SK-N-SH treated with all-trans-retinoic acid at 6 μM for 48 hours (cell line): ENCODE data around the gene CREB3L2.
A peak's percentile ranks its signal among the peaks of the same experiment; 100 is the strongest.

ENCODE experiments used
- ATAC-seq: fragments of 200-7000 bp; cut with Tn5 transposase; 3 replicates; pipeline ENCODE4 v1.9.1; 2020; ENCODE audit warnings: mild to moderate bottlenecking, moderate library complexity
- BACH2 ChIP-seq: fragments of 250-450 bp; sonication (Bioruptor Pico); IDR thresholded peaks from 2 replicates; pipeline ENCODE4 v1.9.0; 2021; ENCODE audit warnings: mild to moderate bottlenecking, borderline replicate concordance
- ESRRG ChIP-seq: fragments of 250-450 bp; sonication (Bioruptor Pico); IDR thresholded peaks from 2 replicates; pipeline ENCODE4 v1.6.1; 2021; ENCODE audit warnings: mild to moderate bottlenecking
- GLIS3 ChIP-seq: fragments of 250-450 bp; sonication (Bioruptor Pico); IDR thresholded peaks from 2 replicates; pipeline ENCODE4 v1.5.0; 2020; ENCODE audit warnings: mild to moderate bottlenecking, moderate library complexity
- ISL1 ChIP-seq: fragments of 250-450 bp; sonication (Bioruptor Pico); IDR thresholded peaks from 2 replicates; pipeline ENCODE4 v2.1.2; 2022; ENCODE audit warnings: mild to moderate bottlenecking, moderate library complexity
- OSR1 ChIP-seq: fragments of 250-450 bp; sonication (Bioruptor Pico); IDR thresholded peaks from 2 replicates; pipeline ENCODE4 v1.8.0; 2022; ENCODE audit warnings: moderate library complexity, mild to moderate bottlenecking, inconsistent platforms
- PPARA ChIP-seq: fragments of 250-450 bp; sonication (Bioruptor Pico); IDR thresholded peaks from 2 replicates; pipeline ENCODE4 v1.5.0; 2020; ENCODE audit warnings: mild to moderate bottlenecking, borderline replicate concordance
- RARB ChIP-seq: fragments of 250-450 bp; sonication (Bioruptor Pico); IDR thresholded peaks from 2 replicates; pipeline ENCODE4 v1.8.0; 2021; ENCODE audit warnings: mild to moderate bottlenecking, moderate library complexity
- SNAI2 ChIP-seq: fragments of 250-450 bp; sonication (Bioruptor Pico); IDR thresholded peaks from 2 replicates; pipeline ENCODE4 v1.5.0; 2020; ENCODE audit warnings: mild to moderate bottlenecking, moderate library complexity
- TCF4 ChIP-seq: fragments of 250-450 bp; sonication (Bioruptor Pico); IDR thresholded peaks from 2 replicates; pipeline ENCODE4 v1.8.0; 2021; ENCODE audit warnings: mild to moderate bottlenecking, moderate library complexity, borderline replicate concordance
- TOX ChIP-seq: fragments of 250-450 bp; sonication (Bioruptor Pico); IDR thresholded peaks from 2 replicates; pipeline ENCODE4 v1.8.0; 2021; ENCODE audit warnings: mild to moderate bottlenecking, moderate library complexity, borderline replicate concordance
- ZFP3 ChIP-seq: fragments of 250-450 bp; sonication (Bioruptor Pico); IDR thresholded peaks from 2 replicates; pipeline ENCODE4 v1.5.0; 2020; ENCODE audit warnings: mild to moderate bottlenecking, moderate library complexity
- ZFP30 ChIP-seq: fragments of 450-650 bp; formaldehyde crosslinking; IDR thresholded peaks from 2 replicates; pipeline ENCODE4 v1.5.0; 2022; ENCODE audit warnings: mild to moderate bottlenecking, moderate library complexity
- ZNF565 ChIP-seq: fragments of 450-650 bp; formaldehyde crosslinking; conservative IDR thresholded peaks from 2 replicates; pipeline ENCODE4 v1.5.0; 2020; ENCODE audit warnings: low read depth, mild to moderate bottlenecking, moderate library complexity
- ZNF70 ChIP-seq: fragments of 450-650 bp; formaldehyde crosslinking; IDR thresholded peaks from 2 replicates; pipeline ENCODE4 v1.5.0; 2020; ENCODE audit warnings: mild to moderate bottlenecking, moderate library complexity
- ZNF8 ChIP-seq: fragments of 450-650 bp; formaldehyde crosslinking; IDR thresholded peaks from 2 replicates; pipeline ENCODE4 v1.5.0; 2020; ENCODE audit warnings: mild to moderate bottlenecking, moderate library complexity
- TF ChIP-seq, protein P1 (sequence below): fragments of 250-450 bp; sonication (Bioruptor Pico); IDR thresholded peaks from 2 replicates; pipeline ENCODE4 v1.8.0; 2020; ENCODE audit warnings: mild to moderate bottlenecking, moderate library complexity, borderline replicate concordance
- TF ChIP-seq, protein P2 (sequence below): fragments of 250-450 bp; sonication (Bioruptor Pico); IDR thresholded peaks from 2 replicates; pipeline ENCODE4 v1.8.0; 2021; ENCODE audit warnings: low read depth, mild to moderate bottlenecking, moderate library complexity, borderline replicate concordance
- TF ChIP-seq, protein P3 (sequence below): fragments of 250-450 bp; sonication (Bioruptor Pico); IDR thresholded peaks from 2 replicates; pipeline ENCODE4 v1.5.1; 2021; ENCODE audit warnings: mild to moderate bottlenecking, moderate library complexity
- TF ChIP-seq, protein P4 (sequence below): fragments of 250-450 bp; sonication (Bioruptor Pico); IDR thresholded peaks from 2 replicates; pipeline ENCODE4 v1.5.1; 2020; ENCODE audit warnings: low read depth, mild to moderate bottlenecking, moderate library complexity
- TF ChIP-seq, protein P5 (sequence below): fragments of 250-450 bp; sonication (Bioruptor Pico); IDR thresholded peaks from 2 replicates; pipeline ENCODE4 v1.5.0; 2020; ENCODE audit warnings: mild to moderate bottlenecking, moderate library complexity

CREB3L2 gene

DNA sequence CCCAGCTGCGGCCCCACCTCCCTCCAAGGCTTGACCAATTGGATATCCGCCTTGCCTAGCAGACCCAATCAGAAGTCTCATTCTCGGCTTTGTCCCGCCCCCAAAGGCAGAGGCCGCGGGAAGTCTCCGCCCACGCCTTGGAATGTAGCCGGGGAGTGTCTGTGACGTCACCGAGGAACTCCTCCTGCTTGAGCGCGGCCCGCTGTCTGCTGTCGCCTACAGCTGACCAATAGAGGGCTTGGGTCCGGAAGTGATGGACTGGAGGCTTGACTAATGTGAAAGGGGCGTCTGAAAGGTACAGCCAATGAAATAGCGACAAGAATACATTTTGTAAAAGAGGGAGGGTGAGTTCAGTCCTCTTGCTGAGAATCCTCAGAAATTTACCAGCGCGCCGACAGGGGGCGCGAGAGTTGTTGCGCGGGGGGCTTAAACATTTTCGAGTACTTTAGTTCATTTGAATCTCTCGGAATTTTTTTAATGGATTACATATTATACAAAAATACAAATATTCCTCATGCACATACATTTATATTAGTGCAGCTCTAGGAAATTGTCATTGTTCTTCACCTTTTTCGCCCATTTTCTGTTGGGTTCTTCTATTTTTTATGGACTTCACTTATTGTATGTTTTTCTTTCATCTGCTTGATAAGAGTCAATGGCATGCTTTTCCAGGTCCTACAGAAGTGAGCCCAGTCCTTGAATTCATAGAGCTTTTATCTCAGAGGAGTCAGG is 376 bp upstream of the CREB3L2 start:
- peak; percentile 95 for ATAC-seq
- TF ChIP-seq GLIS3 (CRISPR knock-in tag) (no peak), ESRRG (CRISPR knock-in tag) (no peak), TCF4 (CRISPR knock-in tag) (no peak), ZNF70 (no peak), TOX (CRISPR knock-in tag) (no peak), SNAI2 (CRISPR knock-in tag) (no peak), ZFP30 (CRISPR knock-in tag) (no peak), ZNF8 (CRISPR knock-in tag) (no peak), ISL1 (CRISPR knock-in tag) (no peak), ZFP3 (CRISPR knock-in tag) (no peak), RARB (CRISPR knock-in tag) (no peak)
- TF ChIP-seq, protein P1, sequence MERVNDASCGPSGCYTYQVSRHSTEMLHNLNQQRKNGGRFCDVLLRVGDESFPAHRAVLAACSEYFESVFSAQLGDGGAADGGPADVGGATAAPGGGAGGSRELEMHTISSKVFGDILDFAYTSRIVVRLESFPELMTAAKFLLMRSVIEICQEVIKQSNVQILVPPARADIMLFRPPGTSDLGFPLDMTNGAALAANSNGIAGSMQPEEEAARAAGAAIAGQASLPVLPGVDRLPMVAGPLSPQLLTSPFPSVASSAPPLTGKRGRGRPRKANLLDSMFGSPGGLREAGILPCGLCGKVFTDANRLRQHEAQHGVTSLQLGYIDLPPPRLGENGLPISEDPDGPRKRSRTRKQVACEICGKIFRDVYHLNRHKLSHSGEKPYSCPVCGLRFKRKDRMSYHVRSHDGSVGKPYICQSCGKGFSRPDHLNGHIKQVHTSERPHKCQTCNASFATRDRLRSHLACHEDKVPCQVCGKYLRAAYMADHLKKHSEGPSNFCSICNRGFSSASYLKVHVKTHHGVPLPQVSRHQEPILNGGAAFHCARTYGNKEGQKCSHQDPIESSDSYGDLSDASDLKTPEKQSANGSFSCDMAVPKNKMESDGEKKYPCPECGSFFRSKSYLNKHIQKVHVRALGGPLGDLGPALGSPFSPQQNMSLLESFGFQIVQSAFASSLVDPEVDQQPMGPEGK (CRISPR knock-in tag): no peak
- TF ChIP-seq, protein P2, sequence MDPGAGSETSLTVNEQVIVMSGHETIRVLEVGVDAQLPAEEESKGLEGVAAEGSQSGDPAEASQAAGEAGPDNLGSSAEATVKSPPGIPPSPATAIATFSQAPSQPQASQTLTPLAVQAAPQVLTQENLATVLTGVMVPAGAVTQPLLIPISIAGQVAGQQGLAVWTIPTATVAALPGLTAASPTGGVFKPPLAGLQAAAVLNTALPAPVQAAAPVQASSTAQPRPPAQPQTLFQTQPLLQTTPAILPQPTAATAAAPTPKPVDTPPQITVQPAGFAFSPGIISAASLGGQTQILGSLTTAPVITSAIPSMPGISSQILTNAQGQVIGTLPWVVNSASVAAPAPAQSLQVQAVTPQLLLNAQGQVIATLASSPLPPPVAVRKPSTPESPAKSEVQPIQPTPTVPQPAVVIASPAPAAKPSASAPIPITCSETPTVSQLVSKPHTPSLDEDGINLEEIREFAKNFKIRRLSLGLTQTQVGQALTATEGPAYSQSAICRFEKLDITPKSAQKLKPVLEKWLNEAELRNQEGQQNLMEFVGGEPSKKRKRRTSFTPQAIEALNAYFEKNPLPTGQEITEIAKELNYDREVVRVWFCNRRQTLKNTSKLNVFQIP (CRISPR knock-in tag): no peak
- TF ChIP-seq, protein P3, sequence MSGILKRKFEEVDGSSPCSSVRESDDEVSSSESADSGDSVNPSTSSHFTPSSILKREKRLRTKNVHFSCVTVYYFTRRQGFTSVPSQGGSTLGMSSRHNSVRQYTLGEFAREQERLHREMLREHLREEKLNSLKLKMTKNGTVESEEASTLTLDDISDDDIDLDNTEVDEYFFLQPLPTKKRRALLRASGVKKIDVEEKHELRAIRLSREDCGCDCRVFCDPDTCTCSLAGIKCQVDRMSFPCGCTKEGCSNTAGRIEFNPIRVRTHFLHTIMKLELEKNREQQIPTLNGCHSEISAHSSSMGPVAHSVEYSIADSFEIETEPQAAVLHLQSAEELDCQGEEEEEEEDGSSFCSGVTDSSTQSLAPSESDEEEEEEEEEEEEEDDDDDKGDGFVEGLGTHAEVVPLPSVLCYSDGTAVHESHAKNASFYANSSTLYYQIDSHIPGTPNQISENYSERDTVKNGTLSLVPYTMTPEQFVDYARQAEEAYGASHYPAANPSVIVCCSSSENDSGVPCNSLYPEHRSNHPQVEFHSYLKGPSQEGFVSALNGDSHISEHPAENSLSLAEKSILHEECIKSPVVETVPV (CRISPR knock-in tag): no peak
- TF ChIP-seq, protein P4, sequence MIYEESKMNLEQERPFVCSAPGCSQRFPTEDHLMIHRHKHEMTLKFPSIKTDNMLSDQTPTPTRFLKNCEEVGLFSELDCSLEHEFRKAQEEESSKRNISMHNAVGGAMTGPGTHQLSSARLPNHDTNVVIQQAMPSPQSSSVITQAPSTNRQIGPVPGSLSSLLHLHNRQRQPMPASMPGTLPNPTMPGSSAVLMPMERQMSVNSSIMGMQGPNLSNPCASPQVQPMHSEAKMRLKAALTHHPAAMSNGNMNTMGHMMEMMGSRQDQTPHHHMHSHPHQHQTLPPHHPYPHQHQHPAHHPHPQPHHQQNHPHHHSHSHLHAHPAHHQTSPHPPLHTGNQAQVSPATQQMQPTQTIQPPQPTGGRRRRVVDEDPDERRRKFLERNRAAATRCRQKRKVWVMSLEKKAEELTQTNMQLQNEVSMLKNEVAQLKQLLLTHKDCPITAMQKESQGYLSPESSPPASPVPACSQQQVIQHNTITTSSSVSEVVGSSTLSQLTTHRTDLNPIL: no peak
- TF ChIP-seq, protein P5, sequence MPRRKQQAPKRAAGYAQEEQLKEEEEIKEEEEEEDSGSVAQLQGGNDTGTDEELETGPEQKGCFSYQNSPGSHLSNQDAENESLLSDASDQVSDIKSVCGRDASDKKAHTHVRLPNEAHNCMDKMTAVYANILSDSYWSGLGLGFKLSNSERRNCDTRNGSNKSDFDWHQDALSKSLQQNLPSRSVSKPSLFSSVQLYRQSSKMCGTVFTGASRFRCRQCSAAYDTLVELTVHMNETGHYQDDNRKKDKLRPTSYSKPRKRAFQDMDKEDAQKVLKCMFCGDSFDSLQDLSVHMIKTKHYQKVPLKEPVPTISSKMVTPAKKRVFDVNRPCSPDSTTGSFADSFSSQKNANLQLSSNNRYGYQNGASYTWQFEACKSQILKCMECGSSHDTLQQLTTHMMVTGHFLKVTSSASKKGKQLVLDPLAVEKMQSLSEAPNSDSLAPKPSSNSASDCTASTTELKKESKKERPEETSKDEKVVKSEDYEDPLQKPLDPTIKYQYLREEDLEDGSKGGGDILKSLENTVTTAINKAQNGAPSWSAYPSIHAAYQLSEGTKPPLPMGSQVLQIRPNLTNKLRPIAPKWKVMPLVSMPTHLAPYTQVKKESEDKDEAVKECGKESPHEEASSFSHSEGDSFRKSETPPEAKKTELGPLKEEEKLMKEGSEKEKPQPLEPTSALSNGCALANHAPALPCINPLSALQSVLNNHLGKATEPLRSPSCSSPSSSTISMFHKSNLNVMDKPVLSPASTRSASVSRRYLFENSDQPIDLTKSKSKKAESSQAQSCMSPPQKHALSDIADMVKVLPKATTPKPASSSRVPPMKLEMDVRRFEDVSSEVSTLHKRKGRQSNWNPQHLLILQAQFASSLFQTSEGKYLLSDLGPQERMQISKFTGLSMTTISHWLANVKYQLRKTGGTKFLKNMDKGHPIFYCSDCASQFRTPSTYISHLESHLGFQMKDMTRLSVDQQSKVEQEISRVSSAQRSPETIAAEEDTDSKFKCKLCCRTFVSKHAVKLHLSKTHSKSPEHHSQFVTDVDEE (CRISPR knock-in tag): no peak

DNA sequence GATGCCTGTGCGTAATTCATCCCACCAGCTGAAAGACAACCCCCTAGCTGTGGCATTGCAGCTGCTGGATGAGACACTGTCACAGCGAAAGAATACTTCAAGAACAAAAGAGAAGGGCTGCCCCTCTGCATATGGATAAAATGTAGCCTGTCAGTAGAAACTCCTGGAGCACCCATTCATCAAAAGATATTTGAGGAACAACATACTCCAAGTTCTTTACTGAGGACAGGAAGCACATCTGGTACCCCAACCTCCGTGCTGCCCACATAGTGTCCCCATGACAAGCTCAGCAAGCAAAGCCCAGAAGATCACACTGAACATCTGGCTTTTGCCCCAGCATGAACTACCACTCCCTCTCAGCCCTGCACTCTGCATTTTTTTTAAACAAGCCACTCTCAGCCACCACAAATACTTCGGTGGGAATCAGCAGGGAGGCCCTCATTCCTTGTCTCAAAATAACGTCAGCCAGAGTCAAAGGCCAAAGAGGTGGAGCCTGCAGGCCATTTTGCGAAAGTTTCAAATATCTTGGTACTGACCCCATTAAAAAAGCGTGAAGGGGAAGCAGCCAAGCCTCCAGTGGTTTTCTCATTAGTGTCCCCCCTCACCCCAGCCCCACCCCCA is 1.7 kb downstream of the CREB3L2 start:
- TF ChIP-seq ZFP3 (CRISPR knock-in tag) (no peak), PPARA (CRISPR knock-in tag) (no peak), TCF4 (CRISPR knock-in tag) (peak; percentile 26; the same call in 1 of the 2 replicates), ZFP30 (CRISPR knock-in tag) (no peak), ISL1 (CRISPR knock-in tag) (no peak), OSR1 (no peak), GLIS3 (CRISPR knock-in tag) (no peak), ZNF565 (no peak)
- TF ChIP-seq, all 23 proteins: peak for 1
- peak; percentile 2 for ATAC-seq

DNA sequence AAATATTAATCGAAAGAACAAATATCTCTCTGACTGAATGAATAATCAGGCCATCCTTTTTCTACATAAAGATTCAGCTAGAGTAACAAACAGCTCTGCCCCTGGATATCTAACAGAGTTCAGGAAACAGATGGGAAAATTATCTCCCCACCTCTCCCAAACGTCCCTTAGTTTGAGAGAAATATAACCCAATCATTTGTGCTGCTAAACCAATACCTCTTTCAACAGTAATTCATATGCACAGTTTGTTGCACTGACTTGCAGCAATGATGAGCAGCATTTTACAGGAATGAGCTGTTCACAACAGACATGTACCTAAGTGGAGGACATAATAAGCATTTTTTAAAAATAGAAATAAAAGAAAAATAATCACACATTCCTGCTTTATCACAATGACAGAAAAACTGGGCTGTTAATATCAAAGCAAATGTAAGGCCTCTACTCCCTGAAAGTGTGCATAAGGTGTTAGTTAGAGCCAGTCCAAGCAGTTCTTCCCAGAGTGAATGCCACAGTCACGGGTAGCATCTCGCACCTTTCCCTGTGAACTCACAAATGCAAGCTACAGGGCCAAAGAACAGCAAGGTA is 2.3 kb downstream of the CREB3L2 start:
- no peak for ATAC-seq
- no peak for TF ChIP-seq BACH2 (CRISPR knock-in tag)
- TF ChIP-seq, protein P3 (CRISPR knock-in tag): no peak
- TF ChIP-seq, protein P4: no peak
- no peak for TF ChIP-seq TOX (CRISPR knock-in tag)
- TF ChIP-seq ZNF8 (CRISPR knock-in tag): no peak
- TF ChIP-seq, protein P5 (CRISPR knock-in tag): no peak
- TF ChIP-seq OSR1: no peak
- TF ChIP-seq ZFP3 (CRISPR knock-in tag): no peak
- no peak for TF ChIP-seq GLIS3 (CRISPR knock-in tag)
